NCI-H187 (cell line): Measurements from ENCODE around the gene C18orf54.
"Not testable (repeated sequence)": the region's sequence is repeated elsewhere in the genome, so short reads cannot be mapped to it uniquely, and the experiment has no call there.

Experiments used
- DNase-seq, 2 experiments: peaks; one replicate each; lab custom pipeline; 2025; lab: John Stamatoyannopoulos, UW

Gene C18orf54

GRCh38 chr18:54386800-54387495 lies 29.2 kb downstream of the C18orf54 start:
- not testable (repeated sequence) for DNase-seq

- DNase-seq, result no peak
Observed at GRCh38 chr18:54387631-54388030, 29.9 kb downstream of the C18orf54 start.

- no peak for DNase-seq
Observed at GRCh38 chr18:54388203-54389142, 30.8 kb downstream of the C18orf54 start.

- no peak for DNase-seq
Observed at GRCh38 chr18:54389143-54389505, 31.4 kb downstream of the C18orf54 start.

- no peak for DNase-seq
Observed at GRCh38 chr18:54390838-54391237, 33.1 kb downstream of the C18orf54 start.

GRCh38 chr18:54392543-54393023 lies 34.9 kb downstream of the C18orf54 start:
- peak in 1 of 2 experiments; percentile 14 for DNase-seq

GRCh38 chr18:54393648-54394294 lies 36.1 kb downstream of the C18orf54 start:
- DNase-seq, result no peak

- no peak for DNase-seq
Observed at GRCh38 chr18:54396760-54397159, 39.1 kb downstream of the C18orf54 start.

GRCh38 chr18:54405290-54405689 lies 47.6 kb downstream of the C18orf54 start:
- DNase-seq, result no peak

GRCh38 chr18:54411781-54412180 lies 54.1 kb downstream of the C18orf54 start:
- DNase-seq, result no peak

- DNase-seq, result no peak
Observed at GRCh38 chr18:54415086-54415485, 57.4 kb downstream of the C18orf54 start.

GRCh38 chr18:54416436-54416835 lies 58.7 kb downstream of the C18orf54 start:
- DNase-seq, result no peak

GRCh38 chr18:54423831-54424230 lies 66.1 kb downstream of the C18orf54 start:
- DNase-seq, result no peak

- DNase-seq, result no peak
Observed at GRCh38 chr18:54426085-54426665, 68.5 kb downstream of the C18orf54 start.
